Ovary (tissue), 9 donors: ENCODE measurements around the gene CELF1. TPM values are rescaled to one million over a fixed set of nuclear protein-coding genes. Genes with fewer than 3 reads are reported as not detected.

Experiments used
- DNase-seq, 5 donors: peaks; one replicate each; pipeline ENCODE4 v3.0.0-alpha.2; 2019 to 2020
- H3K27ac ChIP-seq, 2 donors: fragments of 200-600 bp; one replicate each; pipeline versions ENCODE4 v1.5.1 to v1.8.0; 2019 to 2022
- H3K27me3 ChIP-seq: fragments of 200-600 bp; one replicate; pipeline ENCODE4 v1.8.0; 2022
- H3K36me3 ChIP-seq: fragments of 200-600 bp; sonication (generic); one replicate; pipeline ENCODE4 v1.5.1; 2019
- H3K4me1 ChIP-seq: one replicate; pipeline ENCODE4 v1.8.1; 2013; ENCODE audit warnings: mild to moderate bottlenecking, moderate library complexity; ENCODE audit not compliant: insufficient read depth
- H3K4me3 ChIP-seq: fragments of 200-600 bp; sonication (generic); one replicate; pipeline ENCODE4 v1.5.1; 2017
- H3K9me3 ChIP-seq, 2 donors: fragments of 200-600 bp in 1 of 2; sonication (generic) in 1 of 2; one replicate each; pipeline versions ENCODE4 v1.5.1 to v1.8.1; 2013 to 2019; ENCODE audit warnings: mild to moderate bottlenecking in 1 of 2, moderate library complexity in 1 of 2
- CTCF ChIP-seq, 3 donors: fragments of 450-650 bp in 2 of 3; fragments of 200-600 bp in 1 of 3; IDR thresholded peaks; one replicate each; pipeline versions ENCODE4 v1.5.1 to v1.8.0; 2016 to 2022; ENCODE audit warnings: antibody characterized with exemption in 3 of 3, mild to moderate bottlenecking in 1 of 3
- EP300 ChIP-seq: sonication (generic); formaldehyde crosslinking; IDR thresholded peaks from one replicate; pipeline ENCODE4 v1.6.1; 2017; ENCODE audit warnings: antibody characterized with exemption
- POLR2A ChIP-seq: fragments of 450-650 bp; IDR thresholded peaks from one replicate; pipeline ENCODE4 v1.6.1; 2017; ENCODE audit warnings: antibody characterized with exemption, mild to moderate bottlenecking, moderate library complexity
- WGBS, 3 donors: extraction: QIAGEN DNeasy Blood & Tissue Kit in 1 of 3; methylation state at CpG; one replicate each; pipeline versions ENCODE4 v1.1.5 to v1.1.7; 2013 to 2017; 5-methylcytosine and 5-hydroxymethylcytosine counted together
- intact Hi-C, 4 donors: fragments of 100-400 bp; cut with DNase I; formaldehyde crosslinking; loops; one replicate each; pipeline versions ENCODE4 v1.11.0 to v1.15.1; 2022 to 2023
- polyA plus RNA-seq, 2 donors: library from polyadenylated mRNA; stranded (reverse); fragments of 200-250 nt in 1 of 2; fragments of 350-450 nt in 1 of 2; fragmentation: Illumina TruSeq in 1 of 2; extraction: RNeasy Lipid Tissue Mini Kit (QIAGEN cat#74804) in 1 of 2; gene quantifications; one replicate each; pipeline ENCODE4 v1.2.3, GENCODE V29; 2013 to 2014
- total RNA-seq, 7 donors: library from RNA; depleted of rRNA in 2 of 7; stranded (reverse); fragments of >200 nt in 2 of 7; fragmentation: NEBNext Ultra II Directional in 3 of 7; extraction: Animal tissue kit (Norgen Biotek cat#: 25700) in 3 of 7; gene quantifications; one replicate each; pipeline versions ENCODE4 v1.1.0 to v1.2.4, GENCODE V29; 2016 to 2023
- donor health status: DM: no; HTN: no; CAD: no; lungs with moderate emphysema.
- donor health status: DM: no; HTN: no; CAD: no.
- donor health status: Bipolar disorder and iron deficiency.
- donor health status: DM: yes; HTN: yes; CAD: no.
- donor health status: DM: no; HTN: no; CAD: no.
- donor health status: DM: yes; HTN: yes; CAD: no.

CELF1 gene
- total and polyA plus RNA-seq, 9 donors: 25.0 to 109 (median 71.5) TPM

GRCh38 chr11:47495011-47495855 is 57.7 kb downstream of the CELF1 start:
- no peak for TF ChIP-seq POLR2A
- TF ChIP-seq CTCF (IDR thresholded peaks at IDR 0.05): no peak
- 62 to 67% (median 66%) methylated on average over 4 of the region's 4 CpGs for WGBS, 3 donors

GRCh38 chr11:47489395-47489755 is 63.6 kb downstream of the CELF1 start:
- no peaks in the 10 kb centered on the region for H3K9me3 ChIP-seq
- H3K36me3 ChIP-seq: no peaks in the 10 kb centered on the region
- WGBS, 3 donors: 48 to 65% (median 62%) methylated on average over 2 of the region's 2 CpGs
- DNase-seq: no peak
- no peak for TF ChIP-seq CTCF (IDR thresholded peaks at IDR 0.05)
- TF ChIP-seq EP300: no peak
- TF ChIP-seq POLR2A: no peak
- peaks cover 3% of the 10 kb centered on the region for H3K4me1 ChIP-seq
- intact Hi-C loops: loop anchor here in 1 of 4 donors (10.0 kb wide), 1 partner anchor 55 kb away; no protein-coding TSS in a partner anchor
- H3K27ac ChIP-seq: no peak overlapping the region
- no peak overlapping the region for H3K4me3 ChIP-seq
- H3K27me3 ChIP-seq: no peaks in the 10 kb centered on the region

More at GRCh38 chr11:47495011-47495855, 57.7 kb downstream of the CELF1 start:
- Histone ChIP-seq H3K9me3 (no peaks in the 10 kb centered on the region), H3K36me3 (no peaks in the 10 kb centered on the region), H3K4me3 (no peak overlapping the region), H3K4me1 (peaks cover 3% of the 10 kb centered on the region), H3K27ac (no peak overlapping the region), H3K27me3 (no peaks in the 10 kb centered on the region)
- no peak for DNase-seq
- intact Hi-C loops: no loop called here

- Histone ChIP-seq H3K27ac (no peak overlapping the region), H3K4me3 (no peak overlapping the region), H3K9me3 (no peaks in the 10 kb centered on the region), H3K36me3 (no peaks in the 10 kb centered on the region), H3K27me3 (no peaks in the 10 kb centered on the region), H3K4me1 (peaks cover 3% of the 10 kb centered on the region)
- intact Hi-C loops: loop anchor here in 1 of 4 donors (10.0 kb wide), 1 partner anchor 56 kb away; no protein-coding TSS in a partner anchor
- no peak for DNase-seq
- 49 to 55% (median 52%) methylated on average over 6 of the region's 6 CpGs for WGBS, 3 donors
- no peak for TF ChIP-seq EP300
- TF ChIP-seq POLR2A: no peak
- TF ChIP-seq CTCF (IDR thresholded peaks at IDR 0.05): no peak
Measured at GRCh38 chr11:47488674-47489394, 64.1 kb downstream of the CELF1 start.

- no peak overlapping the region for H3K27ac ChIP-seq
- H3K4me1 ChIP-seq: peaks cover 3% of the 10 kb centered on the region
- no peaks in the 10 kb centered on the region for H3K9me3 ChIP-seq
- H3K36me3 ChIP-seq: no peaks in the 10 kb centered on the region
- DNase-seq: no peak
- no peak for TF ChIP-seq POLR2A
- TF ChIP-seq EP300: no peak
- TF ChIP-seq CTCF (IDR thresholded peaks at IDR 0.05): no peak
- no peak overlapping the region for H3K4me3 ChIP-seq
- WGBS, 3 donors: 31 to 66% (median 40%) methylated on average over 3 of the region's 3 CpGs
- intact Hi-C loops: loop anchor here in 1 of 4 donors (10.0 kb wide), 1 partner anchor 57 kb away; no protein-coding TSS in a partner anchor
- H3K27me3 ChIP-seq: no peaks in the 10 kb centered on the region
Measured at GRCh38 chr11:47488111-47488510, 64.8 kb downstream of the CELF1 start.
